T-helper 1 cell treated with Interleukin-12 subunit alpha and Interleukin-12 subunit beta and Interleukin-4 antibody, amounts not matched to agents 30 ng/mL and 1 ng/mL, for 36 hours (primary cell): ENCODE results near the gene ADAMTS14. TPM values are rescaled to one million over a fixed set of nuclear protein-coding genes. Genes with fewer than 3 reads are reported as not detected.
"Not testable (repeated sequence)": the region's sequence is repeated elsewhere in the genome, so short reads cannot be mapped to it uniquely, and the experiment has no call there.

Source experiments
- intact Hi-C: fragments of 100-400 bp; cut with micrococcal nuclease; formaldehyde crosslinking; loops from one replicate; pipeline ENCODE4 v1.15.1; 2024
- total RNA-seq: library from RNA; stranded (reverse); gene quantifications from 2 replicates; pipeline ENCODE4 v1.2.3, GENCODE V29; 2022

ADAMTS14 gene
- total RNA-seq, 1 donor from 2014 or later, result 0.15 TPM

GRCh38 chr10:70657041-70657440 is 15.3 kb upstream of the ADAMTS14 start:
- intact Hi-C loops, result loop anchor here (2.0 kb wide), 1 partner anchor 78 kb away; no protein-coding TSS in a partner anchor

GRCh38 chr10:70658582-70659136 is 13.6 kb upstream of the ADAMTS14 start:
- intact Hi-C loops, result no loop called here

- intact Hi-C loops, result no loop called here
These were observed 13.0 kb upstream of the ADAMTS14 start for GRCh38 chr10:70659306-70659705.

GRCh38 chr10:70660722-70661121 is 11.6 kb upstream of the ADAMTS14 start:
- intact Hi-C loops, result no loop called here

- intact Hi-C loops, result no loop called here
These were observed 10.5 kb upstream of the ADAMTS14 start for GRCh38 chr10:70661623-70662361.

- intact Hi-C loops, result no loop called here
These were observed 9.7 kb upstream of the ADAMTS14 start for GRCh38 chr10:70662362-70663220.

- intact Hi-C loops, result not testable (repeated sequence)
These were observed 8.6 kb upstream of the ADAMTS14 start for GRCh38 chr10:70663458-70664409.

- intact Hi-C loops, result no loop called here
These were observed 7.6 kb upstream of the ADAMTS14 start for GRCh38 chr10:70664702-70665195.

GRCh38 chr10:70666960-70667798 is 5.1 kb upstream of the ADAMTS14 start:
- intact Hi-C loops, result no loop called here

- intact Hi-C loops, result not testable (repeated sequence)
These were observed 4.5 kb upstream of the ADAMTS14 start for GRCh38 chr10:70667818-70668217.

GRCh38 chr10:70668454-70668970 is 3.8 kb upstream of the ADAMTS14 start:
- intact Hi-C loops, result no loop called here

GRCh38 chr10:70669015-70669414 is 3.3 kb upstream of the ADAMTS14 start:
- intact Hi-C loops, result no loop called here

- intact Hi-C loops, result no loop called here
These were observed 2.5 kb upstream of the ADAMTS14 start for GRCh38 chr10:70669732-70670317.

- intact Hi-C loops, result no loop called here
These were observed 614 bp upstream of the ADAMTS14 start for GRCh38 chr10:70671619-70672164.

- intact Hi-C loops, result no loop called here
These were observed 980 bp downstream of the ADAMTS14 start for GRCh38 chr10:70673043-70673928.

GRCh38 chr10:70673929-70674559 is 1.7 kb downstream of the ADAMTS14 start:
- intact Hi-C loops, result no loop called here
